NCI-H446 treated with DMSO at 0.1 percent for 48 hours (cell line): ENCODE measurements around the gene SEMA4G.

Source experiments
- DNase-seq: peaks from one replicate; lab custom pipeline; 2025; lab: John Stamatoyannopoulos, UW

Gene SEMA4G, protein sequence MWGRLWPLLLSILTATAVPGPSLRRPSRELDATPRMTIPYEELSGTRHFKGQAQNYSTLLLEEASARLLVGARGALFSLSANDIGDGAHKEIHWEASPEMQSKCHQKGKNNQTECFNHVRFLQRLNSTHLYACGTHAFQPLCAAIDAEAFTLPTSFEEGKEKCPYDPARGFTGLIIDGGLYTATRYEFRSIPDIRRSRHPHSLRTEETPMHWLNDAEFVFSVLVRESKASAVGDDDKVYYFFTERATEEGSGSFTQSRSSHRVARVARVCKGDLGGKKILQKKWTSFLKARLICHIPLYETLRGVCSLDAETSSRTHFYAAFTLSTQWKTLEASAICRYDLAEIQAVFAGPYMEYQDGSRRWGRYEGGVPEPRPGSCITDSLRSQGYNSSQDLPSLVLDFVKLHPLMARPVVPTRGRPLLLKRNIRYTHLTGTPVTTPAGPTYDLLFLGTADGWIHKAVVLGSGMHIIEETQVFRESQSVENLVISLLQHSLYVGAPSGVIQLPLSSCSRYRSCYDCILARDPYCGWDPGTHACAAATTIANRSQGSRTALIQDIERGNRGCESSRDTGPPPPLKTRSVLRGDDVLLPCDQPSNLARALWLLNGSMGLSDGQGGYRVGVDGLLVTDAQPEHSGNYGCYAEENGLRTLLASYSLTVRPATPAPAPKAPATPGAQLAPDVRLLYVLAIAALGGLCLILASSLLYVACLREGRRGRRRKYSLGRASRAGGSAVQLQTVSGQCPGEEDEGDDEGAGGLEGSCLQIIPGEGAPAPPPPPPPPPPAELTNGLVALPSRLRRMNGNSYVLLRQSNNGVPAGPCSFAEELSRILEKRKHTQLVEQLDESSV

DNA sequence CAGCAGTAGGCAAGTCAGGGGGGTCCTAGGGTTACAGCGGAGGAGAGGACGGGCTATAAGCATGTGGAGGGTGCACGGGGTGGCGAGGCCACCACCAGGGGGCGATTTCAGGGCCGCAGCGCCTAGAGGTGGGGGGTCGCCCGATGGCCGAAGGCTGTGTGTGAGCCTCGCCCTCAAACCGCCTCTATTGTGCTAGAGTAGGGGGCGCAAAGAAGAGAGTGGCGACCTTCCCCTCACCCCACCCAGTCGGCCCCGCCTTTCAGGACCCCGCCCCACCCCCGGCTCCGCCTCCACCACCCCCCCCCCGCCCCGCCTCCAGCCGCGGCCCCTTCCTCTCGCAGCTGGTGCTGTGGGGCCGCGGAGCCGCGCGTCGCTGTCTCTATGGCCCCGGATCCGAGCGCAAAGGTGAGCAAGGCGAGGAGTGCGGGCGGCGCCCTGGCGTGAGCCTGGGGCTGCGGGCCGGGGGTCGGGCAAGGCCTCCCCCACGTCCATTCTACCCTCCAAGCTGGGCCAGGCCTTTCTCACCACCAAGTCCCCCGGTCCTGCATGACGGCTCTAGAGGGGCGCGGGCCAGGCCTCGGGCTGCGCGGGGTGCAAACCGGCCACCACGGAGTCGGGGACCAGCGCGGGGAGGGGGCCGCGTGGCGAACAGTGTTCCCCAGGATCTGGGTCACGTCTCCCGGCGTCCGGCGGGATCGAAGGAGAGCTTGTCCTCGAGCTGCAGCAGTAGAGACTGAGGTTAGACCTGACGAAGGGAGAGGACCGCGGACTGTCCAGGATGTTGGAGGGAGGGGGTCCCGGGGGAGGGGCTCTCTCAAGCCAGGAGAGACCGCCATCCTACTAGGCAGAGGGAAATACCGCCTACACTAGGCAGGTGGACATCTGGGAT lies at the start of gene SEMA4G:
Gene SEMA4G, plus strand, starts transcription at position 318 of the 889 bp plus-strand sequence. CDS start 3,409 bp downstream, outside the sequence.
- no peak for DNase-seq

DNA sequence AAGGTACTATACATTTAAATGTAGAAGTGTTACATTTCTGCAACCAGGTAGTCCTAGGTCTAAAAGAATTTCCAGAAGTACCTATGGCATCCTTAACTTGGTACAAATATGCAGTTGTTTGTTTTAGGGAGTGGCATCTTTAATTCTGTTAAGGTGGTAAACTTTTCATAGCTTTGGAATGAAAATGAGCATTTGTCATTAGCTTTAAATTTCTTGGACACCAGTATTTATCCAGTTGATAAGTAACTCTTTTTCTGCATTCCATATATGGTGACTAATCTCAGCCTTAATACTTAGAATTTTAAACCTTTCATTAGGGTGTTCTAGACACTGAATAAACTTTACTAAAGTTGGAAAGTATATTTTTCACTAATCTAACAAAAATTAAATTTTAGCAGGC lies 45.7 kb upstream of the SEMA4G start:
- DNase-seq: no peak

DNA sequence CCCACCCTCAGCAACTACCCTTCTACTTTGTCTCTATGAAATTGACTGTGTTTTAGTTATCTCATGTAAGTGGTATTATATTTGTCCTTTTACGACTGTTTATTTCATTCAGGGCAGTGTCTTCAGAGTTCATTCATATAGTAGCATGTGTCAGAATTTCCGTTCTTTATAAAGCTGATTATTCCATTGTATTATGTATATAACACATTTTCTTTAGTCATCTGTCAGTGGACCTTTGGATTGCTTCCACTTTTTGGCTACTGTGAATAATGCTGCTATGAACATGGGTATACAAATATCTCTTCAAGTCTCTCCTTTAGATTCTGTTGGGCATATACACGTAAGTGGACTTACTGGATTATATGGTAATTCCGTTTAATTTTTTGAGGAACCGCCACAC lies 42.0 kb upstream of the SEMA4G start:
- no peak for DNase-seq

DNA sequence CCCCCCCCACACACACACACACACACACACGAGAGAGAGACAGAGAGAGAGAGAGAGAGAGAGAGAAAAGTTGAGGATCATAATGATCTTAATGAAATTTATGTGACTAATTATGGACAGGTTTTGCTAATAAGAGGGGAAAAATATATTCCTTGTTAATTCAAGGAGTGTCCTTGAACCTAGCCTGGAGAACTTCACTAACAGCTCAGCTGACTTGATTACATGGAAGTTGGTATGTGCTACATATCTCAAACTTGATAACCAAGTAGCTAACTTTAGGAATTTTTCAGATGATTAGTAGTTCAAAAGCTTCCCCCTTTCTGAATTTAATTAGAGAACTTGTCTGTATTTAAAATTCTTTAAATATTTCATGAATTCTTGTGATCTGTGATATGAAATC lies 41.3 kb upstream of the SEMA4G start:
- DNase-seq: no peak

DNA sequence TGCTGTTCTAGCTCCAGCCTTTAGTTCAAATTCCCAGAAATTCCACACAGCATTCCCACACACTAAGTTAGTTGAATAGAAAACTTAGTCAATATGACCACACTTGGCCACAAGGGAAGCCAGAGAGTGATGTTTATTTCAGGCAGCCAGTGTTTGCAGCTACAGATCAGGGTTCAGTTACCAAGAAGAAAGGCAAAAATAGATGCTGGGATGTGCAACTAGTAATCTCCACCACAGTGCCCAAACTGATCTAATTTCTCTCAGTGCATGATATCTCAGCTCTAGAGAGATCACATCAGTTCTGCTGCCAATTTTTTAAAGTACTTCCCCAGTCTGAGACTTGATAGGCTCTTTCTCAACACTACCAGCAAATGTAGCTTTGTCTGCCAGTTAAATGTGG lies 38.9 kb upstream of the SEMA4G start:
- no peak for DNase-seq

DNA sequence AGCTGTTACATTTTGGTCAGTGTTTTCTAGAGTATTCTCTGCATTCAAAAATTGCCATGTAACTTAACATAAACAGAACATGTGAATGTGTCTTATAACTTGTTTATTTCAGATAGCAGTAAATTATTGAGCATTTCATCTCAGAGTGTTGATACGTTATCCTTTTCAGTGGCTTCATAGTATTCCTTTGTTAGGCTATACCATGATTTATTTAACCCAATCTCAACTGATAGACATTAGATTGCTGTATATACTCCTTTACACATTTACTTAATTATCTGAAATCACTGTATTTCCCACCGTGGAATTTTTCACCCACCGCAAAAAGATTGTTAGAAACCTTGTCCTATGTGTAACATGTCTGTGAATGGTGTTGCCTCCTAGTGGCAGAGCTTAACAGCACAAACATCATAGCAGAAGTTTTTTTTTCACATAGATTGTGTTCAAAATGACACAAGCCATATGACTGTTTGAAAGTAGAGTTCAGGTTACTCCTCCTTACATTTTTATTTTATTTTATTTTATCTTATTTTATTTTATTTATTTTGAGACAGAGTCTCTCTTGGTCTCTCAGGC lies 35.1 kb upstream of the SEMA4G start:
- no peak for DNase-seq

DNA sequence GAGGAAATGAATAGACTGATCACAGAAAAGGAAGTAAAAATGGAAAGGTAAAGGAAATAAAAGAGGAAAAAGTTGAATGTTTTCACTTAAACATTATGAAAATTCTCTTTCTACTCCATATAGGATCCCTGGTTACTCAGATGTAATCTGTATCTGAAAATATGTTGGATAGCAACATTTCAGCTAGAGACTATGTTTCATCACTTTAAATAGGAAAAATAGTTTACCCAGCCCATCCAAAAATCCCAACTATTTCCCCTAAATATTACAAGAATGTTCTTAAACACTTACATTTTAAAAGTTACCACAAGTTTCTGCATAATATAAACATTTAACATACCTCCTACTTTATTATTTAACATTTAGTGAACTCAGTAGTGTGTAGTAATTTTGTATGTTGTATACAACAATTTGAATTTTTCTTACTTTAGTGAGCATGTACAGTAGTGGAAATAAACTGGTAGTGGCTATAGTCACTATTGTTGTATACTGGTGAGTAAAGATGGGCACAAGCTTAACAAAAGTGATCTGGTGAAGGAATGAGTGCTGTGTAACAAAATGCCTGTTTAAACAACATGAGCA lies 29.4 kb upstream of the SEMA4G start:
- no peak for DNase-seq

DNA sequence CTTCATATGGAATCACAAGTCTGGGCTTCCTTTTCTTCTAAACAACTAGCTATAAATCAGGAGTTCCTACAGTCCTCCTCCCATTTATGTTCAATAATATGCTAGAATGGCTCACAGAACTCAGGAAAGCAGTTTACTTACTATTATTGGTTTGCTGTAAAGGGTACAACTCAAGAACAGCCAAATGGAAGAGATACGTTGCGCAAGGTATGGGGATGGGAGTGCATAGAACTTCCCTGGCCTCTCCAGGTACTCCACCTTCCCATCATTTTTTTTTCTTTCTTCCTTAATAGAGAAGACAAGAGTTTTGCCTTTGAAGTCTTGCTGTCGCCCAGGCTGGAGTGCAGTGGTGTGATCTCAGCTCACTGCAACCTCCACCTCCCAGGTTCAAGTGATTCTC lies 27.1 kb upstream of the SEMA4G start:
- DNase-seq: no peak

DNA sequence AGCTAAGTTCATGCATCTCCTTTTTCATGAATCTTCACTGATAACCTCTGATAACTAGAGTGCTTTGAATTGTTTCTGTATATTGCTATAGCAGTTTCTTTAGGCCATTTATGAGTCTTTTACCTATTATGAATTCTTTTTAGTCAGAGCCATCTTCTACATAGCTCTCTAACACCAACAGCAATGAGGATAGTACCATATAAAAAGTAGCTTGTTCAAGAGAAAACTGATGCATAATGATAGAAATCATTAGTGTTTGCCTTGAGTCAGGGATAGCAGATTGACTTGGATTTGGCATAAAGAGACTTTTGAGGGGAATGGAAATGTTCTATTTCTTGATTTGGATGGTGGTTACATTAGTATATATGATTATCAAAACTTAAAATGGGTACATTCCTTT lies 25.8 kb upstream of the SEMA4G start:
- no peak for DNase-seq

DNA sequence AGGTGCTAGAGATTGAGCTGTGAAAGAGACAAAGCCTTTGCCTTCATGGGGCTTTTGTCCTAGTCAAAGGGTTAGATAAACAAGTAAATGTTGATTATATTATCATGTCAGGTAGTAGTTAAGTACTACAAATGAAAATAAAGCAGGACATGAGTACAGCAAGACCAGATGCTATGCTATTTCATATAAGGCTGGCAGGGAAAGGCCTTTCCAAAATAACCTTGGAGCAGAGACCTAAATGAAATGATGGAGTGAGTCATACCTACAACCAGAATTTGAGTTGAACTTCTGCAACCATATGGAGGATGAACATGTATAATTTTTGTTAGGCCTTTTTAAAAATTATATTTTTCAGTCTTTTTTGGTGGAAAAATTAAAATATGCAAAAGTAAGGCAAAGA lies 23.6 kb upstream of the SEMA4G start:
- DNase-seq: no peak

DNA sequence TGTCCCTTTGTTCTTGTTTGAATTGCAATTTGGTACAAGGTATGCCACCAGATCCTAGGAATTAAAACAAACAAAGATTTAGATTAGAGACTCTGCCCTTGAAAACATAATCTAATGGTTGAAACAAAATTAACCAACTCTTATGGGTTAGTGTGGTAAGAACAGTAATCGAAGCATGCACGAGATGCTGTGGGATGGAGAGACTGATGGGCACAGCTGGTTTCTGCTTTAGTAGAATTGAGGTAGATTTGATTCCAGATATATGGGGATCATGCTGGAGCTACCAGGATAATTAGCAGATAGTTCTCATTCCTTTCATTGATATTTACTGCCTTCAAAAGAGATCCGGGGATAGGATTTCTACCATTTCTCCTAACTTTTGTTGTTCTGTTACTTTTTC lies 20.4 kb upstream of the SEMA4G start:
- DNase-seq: no peak

DNA sequence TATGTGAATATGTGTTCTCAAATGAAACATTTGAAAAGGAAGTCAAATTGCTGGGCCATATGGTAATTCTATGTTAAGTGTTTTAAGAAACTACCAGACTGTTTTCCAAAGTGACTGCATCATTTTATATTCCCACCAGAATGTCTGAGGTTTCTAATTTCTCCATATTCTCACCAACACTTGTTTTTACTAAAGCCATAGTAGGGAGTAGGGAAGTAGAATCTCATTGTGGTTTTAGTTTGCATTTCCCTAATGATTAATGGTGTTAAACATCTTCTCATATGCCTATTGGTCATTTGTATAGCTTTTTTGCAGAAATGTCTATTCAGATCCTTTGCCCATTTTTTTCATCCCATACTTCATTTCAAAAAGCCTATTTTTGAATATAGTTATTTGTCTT lies 9.1 kb upstream of the SEMA4G start:
- DNase-seq: no peak

DNA sequence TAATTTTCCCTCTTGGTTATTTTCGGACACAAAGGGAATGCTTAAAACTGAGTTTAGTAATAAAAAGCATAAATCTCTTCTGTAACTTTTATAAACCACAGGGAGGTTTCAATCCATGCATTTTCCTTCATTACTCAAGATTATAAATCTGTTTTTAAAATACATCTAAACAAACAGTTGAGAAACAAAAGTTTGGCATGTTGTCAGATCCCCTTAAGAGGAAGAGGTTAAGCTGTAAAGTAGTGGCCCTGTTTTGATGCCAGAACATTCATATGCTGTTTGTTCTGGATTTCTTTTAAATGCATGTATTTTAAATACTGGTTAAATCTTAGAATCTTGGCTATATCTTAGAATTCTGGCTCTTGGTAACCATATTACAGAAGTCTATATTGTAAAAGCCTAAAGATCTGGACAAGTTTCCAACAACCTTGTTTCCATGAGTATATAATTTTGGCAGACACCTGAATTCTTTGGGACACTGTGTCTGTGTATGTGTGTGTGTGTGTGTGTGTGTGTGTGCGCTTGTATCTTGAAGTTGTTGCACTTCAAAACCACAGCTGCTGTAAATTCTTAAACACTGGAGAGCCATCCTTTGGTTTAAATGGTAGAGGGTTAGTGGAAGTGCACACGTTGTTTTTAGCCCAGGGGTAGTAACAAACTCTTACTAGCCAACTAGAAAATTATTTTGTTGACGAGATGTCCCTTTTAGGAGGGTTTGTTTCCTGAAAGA lies 6.8 kb upstream of the SEMA4G start:
- DNase-seq: no peak

DNA sequence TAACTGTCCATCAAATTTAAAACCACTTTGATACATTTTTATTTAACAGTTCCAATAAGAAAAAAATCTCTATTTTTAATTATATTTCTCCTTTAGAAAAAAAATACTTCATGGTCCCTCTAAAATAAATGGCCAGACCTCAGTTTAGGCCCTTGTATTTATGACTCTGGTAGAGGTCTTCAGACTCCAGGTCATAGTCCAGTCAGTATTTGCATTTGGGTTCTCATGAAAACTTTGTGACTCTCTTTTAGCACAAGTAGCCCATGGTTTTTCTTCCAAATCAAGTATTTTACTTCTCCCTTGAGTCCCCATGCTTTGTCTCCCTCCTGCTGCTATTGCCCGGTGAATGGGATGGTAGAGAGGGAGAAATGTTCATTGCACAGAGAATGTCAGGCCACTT lies 5.5 kb upstream of the SEMA4G start:
- no peak for DNase-seq

DNA sequence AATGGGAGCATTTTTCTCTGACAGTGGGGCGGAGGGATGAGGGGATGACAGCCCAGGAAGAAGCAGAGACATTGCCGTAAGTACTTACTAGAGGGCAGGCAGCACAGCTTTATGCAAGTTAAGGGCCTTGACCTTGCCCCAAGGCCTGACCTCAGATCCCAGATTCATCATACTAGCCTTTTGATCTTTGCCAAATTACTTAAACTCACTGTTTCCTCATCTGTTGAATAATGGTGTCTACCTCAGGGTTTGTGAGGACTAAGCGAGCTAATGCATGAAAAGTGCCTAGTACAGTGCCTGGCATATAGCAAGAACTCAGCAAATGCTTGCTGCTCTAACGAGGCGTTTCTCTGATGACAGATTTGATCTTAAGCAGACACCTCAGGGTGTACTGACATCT lies 3.5 kb upstream of the SEMA4G start:
- no peak for DNase-seq

DNA sequence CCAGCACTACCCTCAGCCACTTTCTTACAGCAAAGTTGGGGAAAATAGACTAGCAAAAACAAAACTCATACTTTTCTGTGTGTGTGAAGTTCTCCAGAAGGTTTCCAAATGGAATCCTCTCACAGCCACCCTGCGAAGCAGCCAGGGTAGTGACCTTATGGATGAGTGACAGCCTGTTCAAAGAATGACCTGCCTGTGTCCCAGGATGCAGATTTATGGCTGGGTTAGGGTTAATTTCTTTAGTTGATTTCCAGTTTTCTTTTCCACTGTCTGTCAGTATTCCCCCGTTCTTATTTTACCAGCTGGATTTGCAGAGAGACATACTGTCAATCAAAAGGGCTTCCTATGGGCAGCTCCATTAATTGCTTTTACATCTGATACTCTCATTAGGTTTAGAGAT lies 2.4 kb upstream of the SEMA4G start:
- no peak for DNase-seq

DNA sequence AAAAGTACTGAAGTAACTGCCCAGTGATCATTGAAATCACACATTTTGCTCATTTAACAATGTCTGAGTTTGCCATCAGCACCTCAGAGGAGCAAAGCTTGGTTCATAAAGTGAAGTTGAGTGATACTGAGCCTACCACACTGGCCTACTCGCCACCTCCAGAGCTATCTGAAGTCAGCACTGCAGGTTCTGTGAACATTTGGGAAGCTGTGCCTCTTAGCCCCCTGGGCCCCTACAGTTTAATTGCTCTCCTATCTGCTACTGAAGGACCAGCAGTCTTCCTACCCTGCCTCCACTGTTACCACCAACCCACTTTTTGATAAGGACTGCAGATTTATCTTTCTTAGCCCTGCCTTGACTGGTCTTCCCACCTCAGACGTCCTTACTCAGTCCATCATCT lies 2.0 kb upstream of the SEMA4G start:
- DNase-seq: no peak

DNA sequence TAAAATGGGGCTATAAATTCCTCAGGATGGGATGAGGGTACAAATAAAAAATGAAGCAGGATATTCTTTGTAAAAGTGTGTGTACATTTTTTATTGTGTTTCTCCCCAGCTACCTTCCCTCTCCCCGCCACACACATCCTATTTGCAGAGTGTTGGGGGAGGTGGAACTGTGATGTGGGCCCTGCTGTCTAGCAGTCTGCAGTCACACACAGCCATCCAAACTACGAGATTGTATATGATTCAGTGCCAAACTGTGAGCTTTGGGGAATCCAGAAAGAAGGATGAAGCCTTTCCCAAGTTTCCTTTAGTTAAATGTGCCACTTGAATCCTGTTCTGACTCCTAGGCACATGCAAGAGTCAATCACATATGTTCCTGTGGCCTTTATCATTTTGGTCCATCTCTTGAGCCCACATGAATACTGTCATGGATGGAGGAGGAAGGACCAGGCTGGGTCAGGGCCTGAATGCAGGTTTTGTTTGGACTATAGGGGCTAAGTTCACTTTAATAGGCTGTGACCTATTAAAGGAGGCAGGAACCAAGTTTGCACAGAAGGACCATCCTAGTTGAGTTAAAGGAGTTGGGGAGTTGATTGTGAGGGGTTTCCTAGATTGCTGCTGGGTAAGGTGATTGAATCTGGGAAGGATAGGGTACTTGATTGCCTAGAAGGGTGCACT lies 1.1 kb upstream of the SEMA4G start:
- DNase-seq: no peak

DNA sequence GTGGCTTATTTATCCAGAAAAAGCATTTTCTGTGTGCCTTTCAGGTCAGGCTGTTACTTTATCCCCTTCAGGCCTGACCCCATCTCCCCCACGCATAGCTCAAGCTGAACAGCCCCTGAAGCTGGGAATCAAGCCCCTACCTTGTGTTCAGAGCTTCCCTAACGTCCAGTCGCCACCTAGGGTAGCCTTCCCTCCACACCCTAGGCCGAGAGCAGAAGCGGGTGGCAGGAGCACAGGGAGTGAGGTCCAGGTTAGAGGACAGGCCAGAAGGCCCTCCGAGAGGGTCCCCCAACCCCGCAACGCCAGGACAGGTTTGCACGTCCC lies 479 bp upstream of the SEMA4G start:
- no peak for DNase-seq

DNA sequence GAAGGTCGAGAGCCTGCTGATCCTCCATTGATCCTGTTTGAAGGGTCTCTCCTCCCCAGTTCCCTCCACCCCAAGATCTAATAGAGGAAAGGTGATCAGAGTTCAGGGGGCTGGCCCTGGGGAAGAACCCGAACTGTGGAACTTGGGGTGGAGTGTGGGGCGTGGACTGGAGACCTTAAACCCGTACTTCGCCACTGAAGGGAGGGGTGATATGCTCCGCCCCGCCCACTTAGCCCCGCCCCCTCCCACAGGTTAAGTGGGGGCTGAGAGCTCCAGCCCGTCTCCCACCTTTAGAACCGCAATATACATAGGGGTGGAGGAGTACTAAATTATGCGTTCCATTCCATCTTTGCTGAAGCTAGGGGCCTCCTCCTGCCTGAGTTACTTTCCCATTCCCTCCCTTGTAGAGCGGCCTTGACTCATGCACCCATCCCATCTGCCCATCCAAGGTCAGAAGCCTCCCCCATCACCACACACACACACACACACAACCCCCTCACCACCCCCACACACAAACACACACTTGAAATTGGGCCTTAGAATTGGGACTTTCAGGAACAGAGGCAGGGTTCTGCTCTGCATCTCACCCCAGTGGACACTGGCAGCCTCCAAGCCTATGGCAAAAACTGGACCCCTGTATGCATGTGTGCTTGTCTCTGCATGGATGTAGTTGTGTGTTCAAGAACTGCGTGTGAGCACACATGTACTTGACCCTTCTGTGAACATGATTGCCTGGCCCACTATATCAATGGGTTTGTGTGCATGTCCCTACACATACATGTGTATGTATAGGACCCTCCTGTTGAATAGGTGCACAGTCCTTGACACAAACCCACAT lies 991 bp downstream of the SEMA4G start:
- no peak for DNase-seq
